Caco-2 (cell line): ENCODE measurements around the gene MAP3K4. TPM values are rescaled to one million over a fixed set of nuclear protein-coding genes. Genes with fewer than 3 reads are reported as not detected.

Experiments used
- BruUV-seq: library from RNA; stranded (reverse); fragments of 400-500 nt; replicated peaks from 2 replicates; lab custom pipeline; 2021; lab: Mats Ljungman, UMichigan
- CTCF ChIA-PET: fragments of 300-600 bp; sonication (Branson Sonifier 250); formaldehyde crosslinking; loops from one replicate; lab custom pipeline; 2022; ENCODE audit warnings: antibody characterized with exemption; lab: Charles Lee
- POLR2A ChIA-PET: fragments of 300-600 bp; sonication (Branson Sonifier 250); formaldehyde crosslinking; loops from one replicate; lab custom pipeline; 2022; ENCODE audit warnings: antibody characterized with exemption; lab: Charles Lee
- DNase-seq, 2 experiments: peaks; one replicate each; pipeline versions ENCODE4 v3.0.0 to v3.0.0-alpha.2; 2020 to 2022
- H3K27me3 ChIP-seq: replicated peaks from 2 replicates; pipeline ENCODE4 v1.6.0; 2011; ENCODE audit warnings: low read length; ENCODE audit not compliant: control insufficient read depth, insufficient read depth
- H3K36me3 ChIP-seq: 2 replicates; pipeline ENCODE4 v1.5.1; 2011; ENCODE audit warnings: low read length; ENCODE audit not compliant: control insufficient read depth, insufficient read depth
- H3K4me1 ChIP-seq: fragments of 250-450 bp; sonication (Bioruptor Pico); 2 replicates; pipeline ENCODE4 v1.5.1; 2020; ENCODE audit warnings: mild to moderate bottlenecking
- H3K4me3 ChIP-seq: 2 replicates; pipeline ENCODE4 v1.5.1; 2011; ENCODE audit warnings: low read depth, mild to moderate bottlenecking, control low read depth, low read length
- H3K9me3 ChIP-seq: fragments of 250-450 bp; sonication (Bioruptor Pico); 2 replicates; pipeline ENCODE4 v1.5.1; 2020; ENCODE audit warnings: mild to moderate bottlenecking, moderate library complexity
- H3K27ac Mint-ChIP-seq: one replicate; pipeline ENCODE4 v1.8.0; 2022; ENCODE audit warnings: mixed read lengths; ENCODE audit not compliant: unreplicated experiment
- H3K27me3 Mint-ChIP-seq: one replicate; pipeline ENCODE4 v1.8.0; 2022; ENCODE audit warnings: mixed read lengths; ENCODE audit not compliant: insufficient read depth, unreplicated experiment
- H3K36me3 Mint-ChIP-seq: one replicate; pipeline ENCODE4 v1.8.0; 2022; ENCODE audit warnings: mild to moderate bottlenecking, mixed read lengths; ENCODE audit not compliant: insufficient read depth, unreplicated experiment
- H3K4me1 Mint-ChIP-seq: one replicate; pipeline ENCODE4 v1.8.0; 2022; ENCODE audit warnings: low read depth, mixed read lengths; ENCODE audit not compliant: unreplicated experiment
- H3K4me3 Mint-ChIP-seq: one replicate; pipeline ENCODE4 v1.8.0; 2022; ENCODE audit warnings: mild to moderate bottlenecking, moderate library complexity, mixed read lengths; ENCODE audit not compliant: unreplicated experiment
- H3K9me3 Mint-ChIP-seq: one replicate; pipeline ENCODE4 v1.8.0; 2022; ENCODE audit warnings: mixed read lengths; ENCODE audit not compliant: unreplicated experiment
- CTCF ChIP-seq, 2 experiments: fragments of 200-600 bp in 1 of 2; IDR thresholded peaks; 1 replicate in 1 of 2; 2 replicates in 1 of 2; pipeline versions ENCODE4 v1.5.1 to v1.8.0; 2011 to 2022; ENCODE audit warnings: antibody characterized with exemption in 1 of 2, control low read depth in 1 of 2, inconsistent platforms in 1 of 2, low read depth in 1 of 2, low read length in 1 of 2, mild to moderate bottlenecking in 1 of 2, moderate library complexity in 1 of 2; ENCODE audit not compliant: insufficient read depth in 1 of 2, severe bottlenecking in 1 of 2, unreplicated experiment in 1 of 2
- intact Hi-C: fragments of 100-400 bp; cut with micrococcal nuclease; formaldehyde crosslinking; loops from one replicate; pipeline ENCODE4 v1.10.0; 2022; ENCODE audit not compliant: unreplicated experiment
- total RNA-seq: library from RNA; stranded (reverse); gene quantifications from 2 replicates; pipeline ENCODE4 v1.2.3, GENCODE V29; 2022

The MAP3K4 gene
- total RNA-seq, 1 experiment from 2014 or later: 34.3 TPM

- no peaks in the 10 kb centered on the region for H3K4me1 ChIP-seq
- peaks cover 23% of the 10 kb centered on the region for H3K36me3 Mint-ChIP-seq
- H3K4me3 Mint-ChIP-seq: no peak overlapping the region
- no peak overlapping the region for H3K27ac Mint-ChIP-seq
- BruUV-seq: no TSS peak
- no peaks in the 10 kb centered on the region for H3K9me3 ChIP-seq
- POLR2A ChIA-PET: no interaction called here
- H3K36me3 ChIP-seq: no peaks in the 10 kb centered on the region
- no peaks in the 10 kb centered on the region for H3K27me3 Mint-ChIP-seq
- DNase-seq: no peak
- intact Hi-C loops: no loop called here
- H3K9me3 Mint-ChIP-seq: no peaks in the 10 kb centered on the region
- no peak overlapping the region for H3K4me3 ChIP-seq
- CTCF ChIA-PET: no interaction called here
- no peaks in the 10 kb centered on the region for H3K4me1 Mint-ChIP-seq
- no peak for TF ChIP-seq CTCF (IDR thresholded peaks at IDR 0.05; ENCODE audit: insufficient read depth in 1 of 2, low read depth in 1 of 2, low read length in 1 of 2, severe bottlenecking in 1 of 2, unreplicated experiment in 1 of 2)
- H3K27me3 ChIP-seq: no peaks in the 10 kb centered on the region
Observed at GRCh38 chr6:161132384-161132783, 140.8 kb downstream of the MAP3K4 start.

GRCh38 chr6:161133963-161134362, 142.4 kb downstream of the MAP3K4 start:
- TF ChIP-seq CTCF (IDR thresholded peaks at IDR 0.05; ENCODE audit: insufficient read depth in 1 of 2, low read depth in 1 of 2, low read length in 1 of 2, severe bottlenecking in 1 of 2, unreplicated experiment in 1 of 2): no peak
- Mint-ChIP-seq H3K27ac (no peak overlapping the region), H3K4me3 (no peak overlapping the region), H3K27me3 (no peaks in the 10 kb centered on the region), H3K4me1 (no peaks in the 10 kb centered on the region), H3K36me3 (peaks cover 23% of the 10 kb centered on the region), H3K9me3 (no peaks in the 10 kb centered on the region)
- Histone ChIP-seq H3K4me1 (no peaks in the 10 kb centered on the region), H3K27me3 (no peaks in the 10 kb centered on the region), H3K36me3 (no peaks in the 10 kb centered on the region), H3K4me3 (no peak overlapping the region), H3K9me3 (no peaks in the 10 kb centered on the region)
- no peak for DNase-seq
- ChIA-PET POLR2A (no interaction called here), CTCF (no interaction called here)
- intact Hi-C loops: no loop called here
- no TSS peak for BruUV-seq

DNA sequence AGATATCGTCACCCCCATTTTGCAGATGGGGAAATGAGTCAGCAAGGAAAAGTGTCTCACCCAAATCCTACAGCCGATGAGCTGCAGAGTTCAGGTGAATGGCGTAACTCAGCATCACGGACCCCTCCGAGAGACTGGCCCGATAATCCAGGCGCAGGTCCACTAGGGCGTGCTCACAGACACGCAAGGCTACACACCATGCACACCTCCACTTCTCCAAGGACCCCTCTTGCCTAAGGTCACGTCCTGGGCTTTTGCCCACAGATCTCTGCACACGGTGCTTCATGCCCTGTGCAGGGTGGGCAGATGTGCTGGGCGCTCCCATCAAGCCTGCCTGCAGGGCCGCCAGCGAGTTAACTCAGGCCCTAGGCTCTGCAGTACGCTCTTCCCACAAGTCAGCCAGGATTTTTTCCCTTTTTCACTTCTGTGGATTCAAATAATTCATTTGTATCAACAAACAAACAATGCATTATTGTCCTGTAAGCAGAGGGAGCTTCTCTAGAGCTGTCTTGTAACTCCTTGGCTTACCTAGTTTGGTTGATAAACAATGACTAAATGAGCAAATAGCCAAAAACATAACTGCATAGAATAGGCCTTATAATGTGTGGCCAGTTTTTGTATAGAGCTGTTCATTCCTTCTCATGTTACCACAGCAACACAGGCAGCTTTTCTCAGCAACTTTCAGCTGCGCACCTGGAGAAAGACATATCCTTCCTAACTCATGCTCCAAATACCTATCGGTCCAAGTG, 143.2 kb downstream of the MAP3K4 start:
- H3K27me3 Mint-ChIP-seq: no peaks in the 10 kb centered on the region

More for the DNA sequence above, 143.2 kb downstream of the MAP3K4 start:
- Mint-ChIP-seq H3K36me3 (peaks cover 19% of the 10 kb centered on the region), H3K4me1 (no peaks in the 10 kb centered on the region), H3K4me3 (no peak overlapping the region), H3K27ac (no peak overlapping the region), H3K9me3 (no peaks in the 10 kb centered on the region)
- TF ChIP-seq CTCF (IDR thresholded peaks at IDR 0.05; ENCODE audit: insufficient read depth in 1 of 2, low read depth in 1 of 2, low read length in 1 of 2, severe bottlenecking in 1 of 2, unreplicated experiment in 1 of 2): no peak
- no TSS peak for BruUV-seq
- intact Hi-C loops: no loop called here
- Histone ChIP-seq H3K36me3 (no peaks in the 10 kb centered on the region), H3K9me3 (no peaks in the 10 kb centered on the region), H3K4me3 (no peak overlapping the region), H3K27me3 (no peaks in the 10 kb centered on the region), H3K4me1 (no peaks in the 10 kb centered on the region)
- no peak for DNase-seq
- ChIA-PET CTCF (interaction anchor here (1.5 kb wide), 1 partner anchor 236 kb away, joined by 5 read pairs; no protein-coding TSS in a partner anchor), POLR2A (no interaction called here)
